Activated CD8-positive, alpha-beta T cell treated with anti-CD3 and anti-CD28 coated beads for 36 hours (primary cell): ENCODE data around the gene IGDCC3. TPM values are rescaled to one million over a fixed set of nuclear protein-coding genes. Genes with fewer than 3 reads are reported as not detected.
A peak's percentile ranks its signal among the peaks of the same experiment; 100 is the strongest.

ENCODE experiments used
- ATAC-seq: fragments of 200-7000 bp; cut with Tn5 transposase; one replicate; pipeline ENCODE4 v1.10.0; 2021; ENCODE audit warnings: mild to moderate bottlenecking, moderate library complexity
- CTCF ChIA-PET: fragments of 350-600 bp; sonication (Branson Sonifier 250); formaldehyde crosslinking; loops from one replicate; lab custom pipeline; 2021; ENCODE audit warnings: antibody characterized with exemption; lab: Charles Lee
- POLR2A ChIA-PET: fragments of 350-600 bp; sonication (Branson Sonifier 250); formaldehyde crosslinking; loops from one replicate; lab custom pipeline; 2021; ENCODE audit warnings: antibody characterized with exemption; lab: Charles Lee
- DNase-seq: peaks from one replicate; pipeline ENCODE4 v3.0.0-alpha.2; 2020
- H3K27ac Mint-ChIP-seq: one replicate; pipeline ENCODE4 v1.8.0; 2021; ENCODE audit warnings: mild to moderate bottlenecking, mixed read lengths
- H3K27me3 Mint-ChIP-seq: one replicate; pipeline ENCODE4 v1.8.0; 2021; ENCODE audit warnings: mixed read lengths
- H3K36me3 Mint-ChIP-seq: one replicate; pipeline ENCODE4 v1.8.0; 2021; ENCODE audit warnings: low read depth, mixed read lengths
- H3K4me1 Mint-ChIP-seq: one replicate; pipeline ENCODE4 v1.8.0; 2021; ENCODE audit warnings: low read depth, mixed read lengths
- H3K4me3 Mint-ChIP-seq: one replicate; pipeline ENCODE4 v1.8.0; 2021; ENCODE audit warnings: mild to moderate bottlenecking, moderate library complexity, mixed read lengths
- H3K9me3 Mint-ChIP-seq: one replicate; pipeline ENCODE4 v1.8.0; 2021; ENCODE audit warnings: mixed read lengths
- CTCF ChIP-seq: fragments of 200-600 bp; IDR thresholded peaks from one replicate; pipeline ENCODE4 v1.8.0; 2022; ENCODE audit warnings: antibody characterized with exemption, mild to moderate bottlenecking
- intact Hi-C: fragments of 100-400 bp; cut with micrococcal nuclease; formaldehyde crosslinking; loops from one replicate; pipeline ENCODE4 v1.10.0; 2022
- total RNA-seq, 2 experiments: library from RNA; stranded (reverse); gene quantifications; one replicate each; pipeline ENCODE4 v1.2.3, GENCODE V29; 2021

The IGDCC3 gene
- total RNA-seq, 2 experiments from 2014 or later: not detected

GRCh38 chr15:65386886-65387285, 9.1 kb upstream of the IGDCC3 start:
- H3K36me3 Mint-ChIP-seq: no peaks in the 10 kb centered on the region
- H3K27me3 Mint-ChIP-seq: peaks cover 7% of the 10 kb centered on the region
- no peak for TF ChIP-seq CTCF
- ChIA-PET POLR2A (interaction anchor here (0.7 kb wide), 1 partner anchor 82 kb away, joined by 4 read pairs; the partner anchor contains the start of gene RNU5B-1), CTCF (interaction anchor here (1.5 to 11.8 kb wide), 4 partner anchors 12 to 68 kb away, joined by 5 to 211 read pairs (median 31); no protein-coding TSS in a partner anchor)
- DNase-seq: no peak
- H3K9me3 Mint-ChIP-seq: no peaks in the 10 kb centered on the region
- ATAC-seq: no peak
- no peak overlapping the region for H3K4me3 Mint-ChIP-seq
- no peak overlapping the region for H3K27ac Mint-ChIP-seq
- peaks cover 8% of the 10 kb centered on the region for H3K4me1 Mint-ChIP-seq
- intact Hi-C loops: no loop called here

GRCh38 chr15:65386376-65386775, 8.6 kb upstream of the IGDCC3 start:
- Mint-ChIP-seq H3K9me3 (no peaks in the 10 kb centered on the region), H3K36me3 (no peaks in the 10 kb centered on the region), H3K4me3 (no peak overlapping the region), H3K27ac (no peak overlapping the region), H3K4me1 (peaks cover 8% of the 10 kb centered on the region), H3K27me3 (peaks cover 7% of the 10 kb centered on the region)
- intact Hi-C loops: no loop called here
- no peak for DNase-seq
- TF ChIP-seq CTCF: no peak
- ChIA-PET POLR2A (interaction anchor here (1.9 kb wide), 1 partner anchor 82 kb away, joined by 11 read pairs; the partner anchor contains the start of gene RNU5B-1), CTCF (interaction anchor here (0.5 to 11.8 kb wide), 17 partner anchors 8 to 222 kb away, joined by 3 to 211 read pairs (median 5); partner anchors contain the start of gene CLPX)
- ATAC-seq: no peak

GRCh38 chr15:65385870-65386258, 8.1 kb upstream of the IGDCC3 start:
- ChIA-PET CTCF (interaction anchor here (0.5 to 11.8 kb wide), 22 partner anchors 9 to 1087 kb away, joined by 3 to 211 read pairs (median 4); partner anchors contain the start of gene CLPX), POLR2A (interaction anchor here (1.1 to 1.9 kb wide), 2 partner anchors 9 to 81 kb away, joined by 4 to 11 read pairs; partner anchors contain the start of gene RNU5B-1)
- ATAC-seq: no peak
- no peaks in the 10 kb centered on the region for H3K9me3 Mint-ChIP-seq
- no peak for TF ChIP-seq CTCF
- no peaks in the 10 kb centered on the region for H3K36me3 Mint-ChIP-seq
- no peak overlapping the region for H3K27ac Mint-ChIP-seq
- DNase-seq: no peak
- intact Hi-C loops: loop anchor here (1.0 kb wide), 1 partner anchor 68 kb away; no protein-coding TSS in a partner anchor
- H3K4me1 Mint-ChIP-seq: peaks cover 8% of the 10 kb centered on the region
- H3K27me3 Mint-ChIP-seq: peaks cover 7% of the 10 kb centered on the region
- H3K4me3 Mint-ChIP-seq: peak overlapping the region; percentile 85

- Mint-ChIP-seq H3K4me3 (peak overlapping the region; percentile 85), H3K4me1 (peaks cover 8% of the 10 kb centered on the region), H3K36me3 (no peaks in the 10 kb centered on the region), H3K27ac (peak overlapping the region; percentile 81), H3K27me3 (peaks cover 8% of the 10 kb centered on the region), H3K9me3 (no peaks in the 10 kb centered on the region)
- DNase-seq (peak; percentile 91), ATAC-seq (peak; percentile 87)
- ChIA-PET CTCF (interaction anchor here (0.6 to 11.8 kb wide), 31 partner anchors 9 to 1087 kb away, joined by 3 to 211 read pairs (median 4); partner anchors contain the start of gene RNU5B-1), POLR2A (interaction anchor here (1.1 to 1.9 kb wide), 3 partner anchors 8 to 80 kb away, joined by 4 to 11 read pairs (median 4); partner anchors contain the start of gene RNU5B-1)
- TF ChIP-seq CTCF: peak; percentile 75
- intact Hi-C loops: loop anchor here (1.0 kb wide), 1 partner anchor 67 kb away; no protein-coding TSS in a partner anchor
Observed at GRCh38 chr15:65384895-65385869, 7.4 kb upstream of the IGDCC3 start.
